GM12891 (cell line): ENCODE results near the gene ZNF821.
A peak's percentile ranks its signal among the peaks of the same experiment; 100 is the strongest.

ENCODE experiments used
- DNase-seq: peaks from one replicate; pipeline ENCODE4 v3.0.0; 2011; ENCODE audit warnings: low spot score; ENCODE audit not compliant: insufficient read length
- FAIRE-seq: peaks from 2 replicates; lab custom pipeline; 2011; peaks lifted over from hg19 to GRCh38; lab: Jason Lieb, UNC
- PAX5 ChIP-seq: IDR thresholded peaks from 2 replicates; pipeline ENCODE4 v1.6.1; 2011; ENCODE audit warnings: low read length, moderate library complexity, mild to moderate bottlenecking; ENCODE audit not compliant: insufficient read depth, severe bottlenecking
- POLR2A ChIP-seq: IDR thresholded peaks from 2 replicates; pipeline ENCODE4 v1.6.1; 2011; ENCODE audit warnings: low read depth, low read length, control low read depth
- POLR2AphosphoS5 ChIP-seq: IDR thresholded peaks from 2 replicates; pipeline ENCODE4 v1.6.1; 2011; ENCODE audit warnings: low read depth, low read length, control low read depth
- POU2F2 ChIP-seq: IDR thresholded peaks from 2 replicates; pipeline ENCODE4 v1.6.1; 2011; ENCODE audit warnings: low read depth, mild to moderate bottlenecking, control low read depth, low read length, moderate library complexity
- SPI1 ChIP-seq: IDR thresholded peaks from 2 replicates; pipeline ENCODE4 v1.6.1; 2011; ENCODE audit warnings: low read depth, low read length, control low read depth
- TAF1 ChIP-seq: IDR thresholded peaks from 2 replicates; pipeline ENCODE4 v1.6.1; 2011; ENCODE audit warnings: low read depth, low read length, control low read depth

The ZNF821 gene

GRCh38 chr16:71904239-71904638, 20.3 kb upstream of the ZNF821 start:
- FAIRE-seq (no peak), DNase-seq (no peak)
- no peak for TF ChIP-seq POU2F2
- TF ChIP-seq POLR2A: no peak
- TF ChIP-seq PAX5: no peak
- TF ChIP-seq POLR2AphosphoS5: no peak
- TF ChIP-seq SPI1: no peak
- no peak for TF ChIP-seq TAF1

DNA sequence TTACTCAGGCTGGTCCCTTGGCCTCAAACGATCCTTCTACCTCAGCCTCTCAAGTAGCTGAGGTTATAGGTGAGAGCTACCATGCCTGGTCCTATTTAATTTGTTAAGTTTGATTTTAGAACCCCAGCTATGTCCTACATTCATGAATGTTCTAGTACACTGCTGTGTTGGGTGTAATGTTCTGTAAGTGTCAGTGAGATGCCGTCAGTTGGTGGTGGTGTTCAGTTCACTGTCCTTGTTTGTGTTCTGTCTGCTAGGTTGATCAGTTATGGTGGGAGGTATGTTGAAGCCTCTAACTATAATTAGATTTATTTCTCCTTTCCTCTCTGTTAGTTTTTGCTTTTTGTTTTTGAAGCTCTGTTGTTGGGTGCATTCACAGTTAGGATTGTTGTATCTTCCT, 19.6 kb upstream of the ZNF821 start:
- peak; percentile 45 for FAIRE-seq
- TF ChIP-seq POLR2A (no peak), POLR2AphosphoS5 (no peak), POU2F2 (no peak), SPI1 (no peak), TAF1 (no peak), PAX5 (no peak)
- no peak for DNase-seq

GRCh38 chr16:71902656-71903365, 18.8 kb upstream of the ZNF821 start:
- DNase-seq: no peak
- TF ChIP-seq POU2F2 (no peak), TAF1 (no peak), POLR2AphosphoS5 (no peak), PAX5 (no peak), SPI1 (no peak), POLR2A (no peak)
- no peak for FAIRE-seq

GRCh38 chr16:71899171-71899570, 15.2 kb upstream of the ZNF821 start:
- no peak for FAIRE-seq
- DNase-seq: no peak
- TF ChIP-seq TAF1 (no peak), PAX5 (no peak)

GRCh38 chr16:71896764-71897368, 12.9 kb upstream of the ZNF821 start:
- DNase-seq (no peak), FAIRE-seq (no peak)
- TF ChIP-seq POU2F2 (no peak), SPI1 (peak; percentile 72)

DNA sequence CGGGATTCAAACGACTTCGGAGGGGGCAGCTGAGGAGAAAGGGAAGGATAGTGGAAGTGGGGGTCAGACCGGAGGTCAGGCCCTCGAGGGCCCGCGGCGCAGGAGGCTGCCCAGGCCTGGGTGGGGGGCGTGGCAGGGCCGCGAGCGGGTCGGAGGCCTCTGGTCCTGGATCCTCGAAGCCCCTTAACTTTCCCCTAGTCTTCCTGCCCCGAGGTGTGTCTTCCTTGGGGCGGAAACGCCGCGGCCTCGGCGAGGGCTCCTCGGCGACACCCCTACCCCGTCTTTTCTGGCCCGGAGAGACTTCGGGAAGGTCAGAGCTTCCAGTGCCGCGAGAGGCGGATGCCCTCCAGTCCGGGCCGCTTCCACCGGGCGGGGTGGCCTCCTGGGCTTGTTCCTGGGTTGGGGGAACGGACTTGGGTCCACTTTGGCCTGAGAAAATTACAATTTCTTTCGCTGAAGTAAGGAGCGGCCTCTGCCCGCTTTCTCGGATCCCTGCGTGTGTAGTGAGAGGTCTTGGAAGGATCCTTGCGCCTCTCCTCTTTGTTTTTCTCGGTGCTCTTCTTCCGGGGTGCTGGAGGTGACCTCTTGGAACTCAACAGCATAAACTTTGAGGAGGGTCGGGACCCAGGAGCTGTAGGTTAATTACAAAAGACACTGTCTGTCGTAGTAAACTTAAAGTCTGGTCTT, 11.8 kb upstream of the ZNF821 start:
- FAIRE-seq (no peak), DNase-seq (no peak)
- no peak for TF ChIP-seq TAF1
- TF ChIP-seq POLR2A: no peak
- no peak for TF ChIP-seq POLR2AphosphoS5
- TF ChIP-seq POU2F2: no peak
- no peak for TF ChIP-seq SPI1
- no peak for TF ChIP-seq PAX5

GRCh38 chr16:71894921-71895678, 11.1 kb upstream of the ZNF821 start, which contains the start of gene IST1:
Gene IST1, plus strand, starts transcription at chr16:71895531. Its CDS starts 20,110 bp downstream, at chr16:71915641.
- TF ChIP-seq POLR2A (peak; percentile 93), TAF1 (peak; percentile 86), POLR2AphosphoS5 (peak; percentile 95), POU2F2 (0 out of 2 replicates have a peak, but pooled peaks have one; percentile 20), PAX5 (peak; percentile 39), SPI1 (no peak)
- DNase-seq (peak; percentile 97), FAIRE-seq (peak; percentile 82)

DNA sequence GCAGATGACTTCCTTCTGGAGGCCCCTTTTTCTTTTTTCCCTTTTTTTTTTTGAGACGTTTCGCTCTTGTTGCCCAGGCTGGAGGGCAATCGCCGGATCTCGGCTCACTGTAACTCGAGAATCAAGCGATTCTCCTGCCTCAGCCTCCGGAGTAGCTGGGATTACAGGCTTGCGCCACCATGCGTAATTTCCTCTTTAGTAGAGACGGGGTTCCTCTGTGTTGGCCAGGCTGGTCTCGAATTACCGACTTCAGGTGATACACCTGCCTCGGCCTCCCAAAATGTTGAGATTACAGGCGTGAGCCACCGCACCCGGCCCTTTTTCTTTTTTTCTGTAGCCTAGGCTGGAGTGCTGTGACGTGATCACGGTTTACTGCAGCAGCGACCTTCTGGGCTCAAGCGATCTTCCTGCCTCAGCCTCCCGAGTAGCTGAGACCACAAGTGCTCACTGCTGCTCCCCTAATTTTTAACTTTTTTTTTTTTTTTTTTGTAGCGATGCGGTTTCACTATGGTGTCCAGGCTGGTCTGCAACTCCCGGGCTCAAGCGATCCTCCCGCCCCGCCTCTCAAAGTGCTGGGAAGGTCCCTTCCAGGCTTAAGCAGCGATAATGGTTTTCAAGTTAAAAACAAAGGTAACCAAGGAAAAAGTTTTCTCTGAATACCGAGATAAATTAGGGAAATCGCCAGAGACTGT, 10.4 kb upstream of the ZNF821 start:
- DNase-seq (no peak), FAIRE-seq (no peak)
- TF ChIP-seq PAX5: no peak
- TF ChIP-seq TAF1: no peak
- TF ChIP-seq POLR2A: no peak
- TF ChIP-seq POU2F2: no peak
- TF ChIP-seq SPI1: no peak
- no peak for TF ChIP-seq POLR2AphosphoS5

DNA sequence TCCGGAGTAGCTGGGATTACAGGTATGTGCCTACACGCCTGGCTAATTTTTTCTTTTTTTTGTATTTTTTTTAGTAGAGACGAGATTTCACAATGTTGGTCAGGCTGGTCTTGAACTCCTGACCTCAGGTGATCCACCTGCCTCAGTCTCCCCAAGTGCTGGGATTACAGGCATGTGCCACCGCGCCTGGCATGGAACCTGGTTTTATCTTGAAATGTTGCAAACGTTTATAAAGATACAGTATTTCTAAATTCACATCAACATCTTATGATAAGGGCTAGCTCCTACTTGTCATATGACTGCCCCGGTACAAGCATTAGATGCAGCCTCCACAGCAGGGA, 9.9 kb upstream of the ZNF821 start:
- FAIRE-seq: no peak
- TF ChIP-seq TAF1 (no peak), POLR2AphosphoS5 (no peak), POLR2A (no peak), PAX5 (no peak), POU2F2 (no peak), SPI1 (no peak)
- no peak for DNase-seq
